SK-N-SH (cell line): ENCODE data around the gene RAB6B. TPM values are rescaled to one million over a fixed set of nuclear protein-coding genes. Genes with fewer than 3 reads are reported as not detected.

ENCODE experiments used
- CTCF ChIA-PET: fragments of 300-600, 350-600 bp; formaldehyde crosslinking; extraction: SDS; loops from one replicate; lab custom pipeline; 2021; lab: Yijun Ruan, JAX
- POLR2A ChIA-PET: fragments of 350-600 bp; sonication (Branson Sonifier 250); formaldehyde crosslinking; extraction: SDS; loops from one replicate; lab custom pipeline; 2020; ENCODE audit warnings: antibody characterized with exemption, inconsistent platforms; lab: Yijun Ruan, JAX
- DNase-seq: peaks from one replicate; pipeline ENCODE4 v3.0.0; 2012
- H2AFZ ChIP-seq: fragments of 200-600 bp; sonication (generic); 2 replicates; pipeline ENCODE4 v1.8.1; 2016; ENCODE audit warnings: antibody characterized with exemption, mild to moderate bottlenecking, low read depth
- H3F3A ChIP-seq: fragments of 200-600 bp; sonication (generic); replicated peaks from 2 replicates; pipeline ENCODE3; 2016; ENCODE audit warnings: antibody characterized with exemption, mild to moderate bottlenecking; ENCODE audit not compliant: insufficient read depth
- H3K27ac ChIP-seq, 2 experiments: fragments of 200-500 bp in 1 of 2; fragments of 200-600 bp in 1 of 2; sonication (Bioruptor generic) in 1 of 2; sonication (generic), shearing (Covaris generic) in 1 of 2; 2 replicates each; pipeline versions ENCODE4 v1.5.1 to v1.6.1; 2014 to 2016; ENCODE audit warnings: low read depth in 2 of 2, inconsistent platforms in 1 of 2, low read length in 1 of 2, mild to moderate bottlenecking in 1 of 2, mixed read lengths in 1 of 2
- H3K27me3 ChIP-seq: fragments of 200-600 bp; sonication (generic), shearing (Covaris generic); 2 replicates; pipeline ENCODE4 v1.6.1; 2016; ENCODE audit warnings: mixed run types; ENCODE audit not compliant: insufficient read depth
- H3K36me3 ChIP-seq, 2 experiments: fragments of 200-500 bp in 1 of 2; fragments of 200-600 bp in 1 of 2; sonication (Bioruptor generic) in 1 of 2; sonication (generic) in 1 of 2; replicated peaks in 1 of 2; 2 replicates each; pipeline versions ENCODE3 to v1.5.1; 2014 to 2016; ENCODE audit warnings: low read length in 1 of 2, mild to moderate bottlenecking in 1 of 2; ENCODE audit not compliant: insufficient read depth in 2 of 2, control insufficient read depth in 1 of 2
- H3K4me1 ChIP-seq, 2 experiments: fragments of 200-500 bp in 1 of 2; fragments of 200-600 bp in 1 of 2; sonication (Bioruptor generic) in 1 of 2; sonication (generic), shearing (Covaris generic) in 1 of 2; 2 replicates each; pipeline versions ENCODE4 v1.5.1 to v1.6.1; 2014 to 2016; ENCODE audit warnings: low read depth in 1 of 2, low read length in 1 of 2, mixed run types in 1 of 2; ENCODE audit not compliant: insufficient read depth in 2 of 2, control insufficient read depth in 1 of 2
- H3K4me2 ChIP-seq: fragments of 200-600 bp; sonication (generic), shearing (Covaris generic); 2 replicates; pipeline ENCODE4 v1.6.1; 2017; ENCODE audit warnings: mixed run types
- H3K4me3 ChIP-seq, 2 experiments: fragments of 200-500 bp in 1 of 2; fragments of 200-600 bp in 1 of 2; sonication (Bioruptor generic) in 1 of 2; sonication (generic), shearing (Covaris generic) in 1 of 2; 2 replicates each; pipeline versions ENCODE4 v1.5.1 to v1.8.1; 2014 to 2016; ENCODE audit warnings: low read depth in 2 of 2, inconsistent platforms in 1 of 2, low read length in 1 of 2, mild to moderate bottlenecking in 1 of 2, mixed read lengths in 1 of 2, moderate library complexity in 1 of 2
- H3K79me2 ChIP-seq: fragments of 200-600 bp; sonication (generic); 2 replicates; pipeline ENCODE4 v1.8.1; 2017; ENCODE audit warnings: mild to moderate bottlenecking; ENCODE audit not compliant: insufficient read depth
- H3K9ac ChIP-seq: fragments of 200-600 bp; sonication (generic); 2 replicates; pipeline ENCODE4 v1.6.1; 2017; ENCODE audit warnings: mixed run types
- H3K9me2 ChIP-seq: fragments of 200-600 bp; sonication (generic); 2 replicates; pipeline ENCODE4 v1.6.1; 2017; ENCODE audit warnings: mixed run types
- H3K9me3 ChIP-seq: fragments of 200-600 bp; sonication (generic); 2 replicates; pipeline ENCODE4 v1.6.1; 2017; ENCODE audit warnings: mixed run types, mild to moderate bottlenecking, moderate library complexity
- H4K20me1 ChIP-seq: fragments of 200-600 bp; sonication (generic); 2 replicates; pipeline ENCODE4 v1.6.1; 2017; ENCODE audit warnings: mild to moderate bottlenecking, mixed run types; ENCODE audit not compliant: insufficient read depth
- ELF1 ChIP-seq: IDR thresholded peaks from 2 replicates; pipeline ENCODE4 v1.4.0; 2012
- EP300 ChIP-seq, 2 experiments: IDR thresholded peaks; 2 replicates each; pipeline versions ENCODE4 v1.4.0 to v1.6.1; 2012; ENCODE audit warnings: borderline replicate concordance in 1 of 2, low read depth in 1 of 2, low read length in 1 of 2
- FOXM1 ChIP-seq: IDR thresholded peaks from 2 replicates; pipeline ENCODE4 v1.4.0; 2012; ENCODE audit warnings: low read depth, mild to moderate bottlenecking
- GABPA ChIP-seq: IDR thresholded peaks from 2 replicates; pipeline ENCODE4 v1.4.0; 2012; ENCODE audit warnings: low read depth, mild to moderate bottlenecking
- IRF3 ChIP-seq: fragments of 150-350 bp; IDR thresholded peaks from 2 replicates; pipeline ENCODE4 v1.6.1; 2016; ENCODE audit warnings: mild to moderate bottlenecking, low read depth, low read length
- MEF2A ChIP-seq: IDR thresholded peaks from 2 replicates; pipeline ENCODE4 v1.4.0; 2012; ENCODE audit warnings: low read depth, borderline replicate concordance
- RAD21 ChIP-seq: IDR thresholded peaks from 2 replicates; pipeline ENCODE4 v1.6.1; 2012; ENCODE audit warnings: mild to moderate bottlenecking, low read length
- RCOR1 ChIP-seq: fragments of 150-350 bp; IDR thresholded peaks from 2 replicates; pipeline ENCODE4 v1.6.1; 2017; ENCODE audit warnings: antibody characterized with exemption, low read length
- REST ChIP-seq: IDR thresholded peaks from 2 replicates; pipeline ENCODE4 v1.6.1; 2012; ENCODE audit warnings: mild to moderate bottlenecking, low read depth, low read length, moderate library complexity
- TAF1 ChIP-seq: IDR thresholded peaks from 2 replicates; pipeline ENCODE4 v1.6.1; 2012; ENCODE audit warnings: low read depth, mild to moderate bottlenecking, low read length, moderate library complexity, borderline replicate concordance
- TEAD4 ChIP-seq: IDR thresholded peaks from 2 replicates; pipeline ENCODE4 v1.4.0; 2012; ENCODE audit warnings: mild to moderate bottlenecking, borderline replicate concordance; ENCODE audit not compliant: insufficient read depth
- WGBS: methylation state at CpG from one replicate; pipeline ENCODE4 v1.1.6; 2017; ENCODE audit warnings: low lambda C conversion rate; 5-methylcytosine and 5-hydroxymethylcytosine counted together
- polyA plus RNA-seq, 3 experiments: library from polyadenylated mRNA; depleted of rRNA; stranded (reverse); fragments of >200 nt; gene quantifications; 2 replicates each; pipeline ENCODE4 v1.2.3, GENCODE V29; 2012
- TF ChIP-seq, protein P1 (sequence below): fragments of 150-350 bp; IDR thresholded peaks from 2 replicates; pipeline ENCODE4 v1.6.1; 2017; ENCODE audit warnings: antibody characterized with exemption, low read length, low read depth, borderline replicate concordance
- TF ChIP-seq, protein P2 (sequence below): IDR thresholded peaks from 2 replicates; pipeline ENCODE4 v1.4.0; 2012; ENCODE audit warnings: low read depth, borderline replicate concordance
- TF ChIP-seq, protein P3 (sequence below): IDR thresholded peaks from 2 replicates; pipeline ENCODE4 v1.4.0; 2012; ENCODE audit warnings: low read depth

Gene RAB6B
- polyA plus RNA-seq, 1 of the 3 experiments (the other 2 are of a cell fraction): 9.3 TPM

DNA sequence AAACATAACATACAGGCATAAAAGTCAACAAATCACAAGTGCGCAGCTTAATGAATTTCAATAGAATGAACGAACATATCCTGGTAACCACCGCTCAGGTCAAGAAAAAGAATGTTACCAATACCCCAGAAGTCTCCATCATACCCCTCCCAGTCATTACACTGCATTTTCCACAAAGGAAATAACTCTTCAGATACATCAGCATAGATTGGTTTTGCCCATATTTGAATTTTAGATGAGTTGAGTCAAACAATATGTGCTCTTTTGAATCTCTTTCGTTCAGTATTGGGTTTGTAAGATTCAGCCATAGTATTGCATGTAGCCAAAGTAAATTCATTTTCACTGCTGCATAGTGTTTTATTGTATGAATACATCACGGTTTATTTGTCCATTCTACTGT is 6.2 kb upstream of the RAB6B start:
- Histone ChIP-seq H3K9me2 (no peaks in the 10 kb centered on the region; the same call in 1 of the 2 replicates), H3K4me1 (no peaks in the 10 kb centered on the region), H3K9me3 (no peaks in the 10 kb centered on the region), H2AFZ (no peak overlapping the region), H3K4me2 (no peak overlapping the region), H4K20me1 (no peaks in the 10 kb centered on the region), H3K27ac (no peak overlapping the region), H3K4me3 (no peak overlapping the region), H3K27me3 (peaks cover 9% of the 10 kb centered on the region; the same call in 1 of the 2 replicates), H3F3A (no peaks in the 10 kb centered on the region), H3K79me2 (no peaks in the 10 kb centered on the region), H3K36me3 (no peaks in the 10 kb centered on the region), H3K9ac (no peak overlapping the region)
- 48% methylated on average over 5 of the region's 5 CpGs for WGBS
- no peak for DNase-seq
- ChIA-PET POLR2A (no interaction called here), CTCF (interaction anchor here (1.3 kb wide), 1 partner anchor 26 kb away, joined by 3 read pairs; no protein-coding TSS in a partner anchor)
- no peak for TF ChIP-seq FOXM1
- TF ChIP-seq REST: no peak
- TF ChIP-seq, protein P1, sequence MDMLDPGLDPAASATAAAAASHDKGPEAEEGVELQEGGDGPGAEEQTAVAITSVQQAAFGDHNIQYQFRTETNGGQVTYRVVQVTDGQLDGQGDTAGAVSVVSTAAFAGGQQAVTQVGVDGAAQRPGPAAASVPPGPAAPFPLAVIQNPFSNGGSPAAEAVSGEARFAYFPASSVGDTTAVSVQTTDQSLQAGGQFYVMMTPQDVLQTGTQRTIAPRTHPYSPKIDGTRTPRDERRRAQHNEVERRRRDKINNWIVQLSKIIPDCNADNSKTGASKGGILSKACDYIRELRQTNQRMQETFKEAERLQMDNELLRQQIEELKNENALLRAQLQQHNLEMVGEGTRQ: no peak
- TF ChIP-seq RCOR1: no peak
- TF ChIP-seq RAD21: no peak
- no peak for TF ChIP-seq ELF1
- TF ChIP-seq, protein P2, sequence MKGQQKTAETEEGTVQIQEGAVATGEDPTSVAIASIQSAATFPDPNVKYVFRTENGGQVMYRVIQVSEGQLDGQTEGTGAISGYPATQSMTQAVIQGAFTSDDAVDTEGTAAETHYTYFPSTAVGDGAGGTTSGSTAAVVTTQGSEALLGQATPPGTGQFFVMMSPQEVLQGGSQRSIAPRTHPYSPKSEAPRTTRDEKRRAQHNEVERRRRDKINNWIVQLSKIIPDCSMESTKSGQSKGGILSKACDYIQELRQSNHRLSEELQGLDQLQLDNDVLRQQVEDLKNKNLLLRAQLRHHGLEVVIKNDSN: no peak

GRCh38 chr3:133901083-133901482 is 5.4 kb upstream of the RAB6B start:
- no peak overlapping the region for H3K9ac ChIP-seq
- WGBS: 86% methylated on average over 1 of the region's 1 CpG
- peaks cover 15% of the 10 kb centered on the region; the same call in 1 of the 2 replicates for H3K27me3 ChIP-seq
- H3K4me1 ChIP-seq: peaks cover 0 to 5% of the 10 kb centered on the region in 2 experiments; a peak in 1 of 4 replicates
- no peak overlapping the region for H2AFZ ChIP-seq
- no peak overlapping the region for H3K27ac ChIP-seq
- POLR2A ChIA-PET: no interaction called here
- no peaks in the 10 kb centered on the region; the same call in 1 of the 2 replicates for H3K9me2 ChIP-seq
- H3K4me2 ChIP-seq: no peak overlapping the region
- H3K79me2 ChIP-seq: no peaks in the 10 kb centered on the region
- no peak for DNase-seq
- no peaks in the 10 kb centered on the region for H4K20me1 ChIP-seq
- no peaks in the 10 kb centered on the region for H3F3A ChIP-seq
- CTCF ChIA-PET: interaction anchor here (1.3 to 2.1 kb wide), 2 partner anchors 9 to 27 kb away, joined by 3 to 8 read pairs; no protein-coding TSS in a partner anchor
- TF ChIP-seq, protein P3, sequence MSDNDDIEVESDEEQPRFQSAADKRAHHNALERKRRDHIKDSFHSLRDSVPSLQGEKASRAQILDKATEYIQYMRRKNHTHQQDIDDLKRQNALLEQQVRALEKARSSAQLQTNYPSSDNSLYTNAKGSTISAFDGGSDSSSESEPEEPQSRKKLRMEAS: no peak
- TF ChIP-seq IRF3: no peak
- no peak for TF ChIP-seq EP300 (IDR thresholded peaks at IDR 0.05; ENCODE audit: borderline replicate concordance in 1 of 2, low read depth in 1 of 2, low read length in 1 of 2)
- TF ChIP-seq, protein P1: no peak
- no peak for TF ChIP-seq TAF1
- no peak for TF ChIP-seq GABPA
- no peak for TF ChIP-seq MEF2A
- TF ChIP-seq TEAD4: no peak
- TF ChIP-seq, all 33 proteins: peak for 0
- no peaks in the 10 kb centered on the region for H3K9me3 ChIP-seq
- no peak overlapping the region for H3K4me3 ChIP-seq
- H3K36me3 ChIP-seq: no peaks in the 10 kb centered on the region
